Measurements from ENCODE around the gene SLC6A7. TPM values are rescaled to one million over a fixed set of nuclear protein-coding genes. Genes with fewer than 3 reads are reported as not detected.

The SLC6A7 gene
- total RNA-seq, 1 experiment from 2014 or later: not detected

DNA sequence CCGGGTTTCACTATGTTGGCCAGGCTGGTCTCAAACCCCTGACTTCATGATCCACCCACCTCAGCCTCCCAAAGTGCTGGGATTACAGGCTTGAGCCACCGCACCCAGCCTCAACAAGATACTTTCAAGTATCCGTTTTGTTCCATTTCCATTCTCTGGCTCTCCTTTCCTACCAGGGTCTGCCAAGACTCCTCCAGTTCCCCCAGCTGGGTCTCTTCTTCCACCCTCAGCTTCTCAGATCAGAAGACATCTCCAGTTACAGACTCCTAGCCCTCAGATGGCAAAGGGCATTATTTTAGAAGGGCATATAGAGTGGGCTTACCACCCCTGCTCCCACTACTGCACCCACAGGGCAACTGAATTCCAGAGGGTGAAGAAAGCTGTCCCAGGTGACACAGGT, 32.7 kb upstream of the SLC6A7 start:
- CTCF ChIA-PET: interaction anchor here (0.6 kb wide), 1 partner anchor 277 kb away, joined by 5 read pairs; no protein-coding TSS in a partner anchor
- no peak for DNase-seq
- Mint-ChIP-seq H3K27me3 (ENCODE audit: unreplicated experiment) (peaks cover 60% of the 10 kb centered on the region), H3K4me1 (ENCODE audit: low read depth, unreplicated experiment) (peaks cover 10% of the 10 kb centered on the region), H3K9me3 (ENCODE audit: low read depth, unreplicated experiment) (no peaks in the 10 kb centered on the region), H3K4me3 (ENCODE audit: low read depth, unreplicated experiment) (no peak overlapping the region), H3K36me3 (ENCODE audit: insufficient read depth, unreplicated experiment) (no peaks in the 10 kb centered on the region), H3K27ac (ENCODE audit: unreplicated experiment) (no peak overlapping the region)
- TF ChIP-seq CTCF (IDR thresholded peaks at IDR 0.05; ENCODE audit: unreplicated experiment): no peak
- no TSS peak for BruUV-seq (replicated peaks)
- intact Hi-C loops (cut with micrococcal nuclease; ENCODE audit: unreplicated experiment): no loop called here

GRCh38 chr5:150158170-150158949, 31.5 kb upstream of the SLC6A7 start:
- no TSS peak for BruUV-seq (replicated peaks)
- Mint-ChIP-seq H3K9me3 (ENCODE audit: low read depth, unreplicated experiment) (no peaks in the 10 kb centered on the region), H3K27me3 (ENCODE audit: unreplicated experiment) (peaks cover 48% of the 10 kb centered on the region), H3K36me3 (ENCODE audit: insufficient read depth, unreplicated experiment) (no peaks in the 10 kb centered on the region), H3K4me3 (ENCODE audit: low read depth, unreplicated experiment) (no peak overlapping the region), H3K27ac (ENCODE audit: unreplicated experiment) (no peak overlapping the region), H3K4me1 (ENCODE audit: low read depth, unreplicated experiment) (peaks cover 11% of the 10 kb centered on the region)
- CTCF ChIA-PET: interaction anchor here (1.2 kb wide), 1 partner anchor 60 kb away, joined by 4 read pairs; no protein-coding TSS in a partner anchor
- TF ChIP-seq CTCF (IDR thresholded peaks at IDR 0.05; ENCODE audit: unreplicated experiment): no peak
- DNase-seq: no peak
- intact Hi-C loops (cut with micrococcal nuclease; ENCODE audit: unreplicated experiment): no loop called here

DNA sequence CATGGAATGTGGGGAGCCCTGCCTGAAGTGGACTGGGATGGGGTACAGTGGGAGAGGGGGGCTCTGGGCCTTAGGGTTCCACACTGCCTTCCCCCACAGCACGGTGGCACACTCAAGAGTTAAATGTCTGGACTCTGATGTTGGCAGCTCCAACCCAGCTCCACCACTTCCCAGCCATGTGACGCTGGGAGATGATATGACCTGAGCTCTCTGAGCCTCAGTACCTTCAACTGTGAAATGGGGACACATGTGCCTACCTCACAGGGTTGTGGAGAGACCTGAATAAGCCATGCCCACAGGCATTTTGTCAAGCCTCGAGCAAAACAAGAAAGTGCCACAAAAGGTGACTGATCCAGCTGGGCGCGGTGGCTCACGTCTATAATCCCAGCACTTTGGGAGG, 30.8 kb upstream of the SLC6A7 start:
- H3K27me3 Mint-ChIP-seq (ENCODE audit: unreplicated experiment): peaks cover 42% of the 10 kb centered on the region
- peaks cover 18% of the 10 kb centered on the region for H3K4me1 Mint-ChIP-seq (ENCODE audit: low read depth, unreplicated experiment)
- DNase-seq: no peak
- no peak overlapping the region for H3K27ac Mint-ChIP-seq (ENCODE audit: unreplicated experiment)
- intact Hi-C loops (cut with micrococcal nuclease; ENCODE audit: unreplicated experiment): no loop called here
- no peak overlapping the region for H3K4me3 Mint-ChIP-seq (ENCODE audit: low read depth, unreplicated experiment)
- TF ChIP-seq CTCF (IDR thresholded peaks at IDR 0.05; ENCODE audit: unreplicated experiment): no peak
- H3K9me3 Mint-ChIP-seq (ENCODE audit: low read depth, unreplicated experiment): no peaks in the 10 kb centered on the region
- CTCF ChIA-PET: interaction anchor here (1.2 kb wide), 1 partner anchor 59 kb away, joined by 4 read pairs; no protein-coding TSS in a partner anchor
- BruUV-seq (replicated peaks): no TSS peak
- no peaks in the 10 kb centered on the region for H3K36me3 Mint-ChIP-seq (ENCODE audit: insufficient read depth, unreplicated experiment)

GRCh38 chr5:150159741-150160179, 30.1 kb upstream of the SLC6A7 start:
- intact Hi-C loops (cut with micrococcal nuclease; ENCODE audit: unreplicated experiment): no loop called here
- H3K27ac Mint-ChIP-seq (ENCODE audit: unreplicated experiment): no peak overlapping the region
- BruUV-seq (replicated peaks): no TSS peak
- no peak overlapping the region for H3K4me3 Mint-ChIP-seq (ENCODE audit: low read depth, unreplicated experiment)
- H3K4me1 Mint-ChIP-seq (ENCODE audit: low read depth, unreplicated experiment): peaks cover 25% of the 10 kb centered on the region
- no peaks in the 10 kb centered on the region for H3K9me3 Mint-ChIP-seq (ENCODE audit: low read depth, unreplicated experiment)
- no peak for DNase-seq
- no peaks in the 10 kb centered on the region for H3K36me3 Mint-ChIP-seq (ENCODE audit: insufficient read depth, unreplicated experiment)
- TF ChIP-seq CTCF (IDR thresholded peaks at IDR 0.05; ENCODE audit: unreplicated experiment): no peak
- CTCF ChIA-PET: no interaction called here
- peaks cover 34% of the 10 kb centered on the region for H3K27me3 Mint-ChIP-seq (ENCODE audit: unreplicated experiment)
